RWPE2 (cell line): ENCODE results near the gene CDC73.

Source experiments
- ATAC-seq: fragments of 200-7000 bp; cut with Tn5 transposase; 3 replicates; pipeline ENCODE4 v1.9.1; 2021; ENCODE audit warnings: low read depth
- DNase-seq: peaks from one replicate; pipeline ENCODE4 v3.0.0-alpha.2; 2020; ENCODE audit warnings: low spot score
- H3K27ac ChIP-seq: fragments of 450-650 bp; 2 replicates; pipeline ENCODE4 v1.5.1; 2017; ENCODE audit warnings: mild to moderate bottlenecking; ENCODE audit not compliant: poor library complexity, severe bottlenecking
- H3K27me3 ChIP-seq: fragments of 250-450 bp; sonication (Bioruptor Pico); 2 replicates; pipeline ENCODE4 v1.5.1; 2021; ENCODE audit warnings: mild to moderate bottlenecking, moderate library complexity; ENCODE audit not compliant: insufficient read depth, poor library complexity, severe bottlenecking
- H3K36me3 ChIP-seq: fragments of 250-450 bp; sonication (Bioruptor Pico); 2 replicates; pipeline ENCODE4 v1.5.1; 2020; ENCODE audit warnings: low read depth, mild to moderate bottlenecking, moderate library complexity
- H3K4me1 ChIP-seq: fragments of 250-450 bp; sonication (Bioruptor Pico); 2 replicates; pipeline ENCODE4 v1.5.1; 2021; ENCODE audit warnings: mild to moderate bottlenecking, moderate library complexity; ENCODE audit not compliant: insufficient read depth, poor library complexity, severe bottlenecking
- H3K4me3 ChIP-seq: fragments of 250-450 bp; sonication (Bioruptor Pico); 2 replicates; pipeline ENCODE4 v1.5.1; 2021; ENCODE audit warnings: mild to moderate bottlenecking, moderate library complexity; ENCODE audit not compliant: severe bottlenecking
- H3K9me3 ChIP-seq: fragments of 250-450 bp; sonication (Bioruptor Pico); 2 replicates; pipeline ENCODE4 v1.5.1; 2021; ENCODE audit warnings: mild to moderate bottlenecking, moderate library complexity; ENCODE audit not compliant: severe bottlenecking
- CTCF ChIP-seq: fragments of 450-650 bp; IDR thresholded peaks from one replicate; pipeline ENCODE4 v1.5.1; 2017; ENCODE audit warnings: mild to moderate bottlenecking, moderate library complexity; ENCODE audit not compliant: poor library complexity, severe bottlenecking

CDC73 gene

GRCh38 chr1:193303849-193304248, 182.0 kb downstream of the CDC73 start:
- TF ChIP-seq CTCF = no peak
- ATAC-seq = no peak
- no peaks in the 10 kb centered on the region for H3K36me3 ChIP-seq
- H3K4me3 ChIP-seq = no peak overlapping the region
- no peak for DNase-seq
- no peak overlapping the region for H3K27ac ChIP-seq
- H3K9me3 ChIP-seq = no peaks in the 10 kb centered on the region
- no peaks in the 10 kb centered on the region for H3K27me3 ChIP-seq
- no peaks in the 10 kb centered on the region for H3K4me1 ChIP-seq
